IMR-90 (cell line): ENCODE data around the gene MYO3B. TPM values are rescaled to one million over a fixed set of nuclear protein-coding genes. Genes with fewer than 3 reads are reported as not detected.

ENCODE experiments used
- ATAC-seq: fragments of 200-7000 bp; cut with Tn5 transposase; 2 replicates; pipeline ENCODE4 v1.9.1; 2020; ENCODE audit warnings: low read depth, mild to moderate bottlenecking, moderate library complexity
- BruUV-seq: library from RNA; stranded (reverse); fragments of 400-500 nt; replicated peaks from 2 replicates; lab custom pipeline; 2021; lab: Mats Ljungman, UMichigan
- CTCF ChIA-PET: fragments of 300-600 bp; formaldehyde crosslinking; extraction: SDS; loops from one replicate; lab custom pipeline; 2021; ENCODE audit warnings: antibody characterized with exemption; lab: Yijun Ruan, JAX
- POLR2A ChIA-PET: fragments of 300-600 bp; sonication (Branson Sonifier 250); formaldehyde crosslinking; loops from one replicate; lab custom pipeline; 2022; ENCODE audit warnings: antibody characterized with exemption; ENCODE audit not compliant: unreplicated experiment; lab: Charles Lee
- DNase-seq: peaks from one replicate; pipeline ENCODE4 v3.0.0; 2013
- H2AFZ ChIP-seq: replicated peaks from 2 replicates; pipeline ENCODE3; 2013; ENCODE audit warnings: low read length, mild to moderate bottlenecking; ENCODE audit not compliant: poor library complexity
- H2AK5ac ChIP-seq: 2 replicates; pipeline ENCODE4 v1.6.1; 2013; ENCODE audit warnings: low read depth, low read length, inconsistent platforms
- H2AK9ac ChIP-seq: replicated peaks from 2 replicates; pipeline ENCODE3; 2013; ENCODE audit warnings: mild to moderate bottlenecking, low read depth, low read length, moderate library complexity; ENCODE audit not compliant: poor library complexity
- H2BK120ac ChIP-seq: 2 replicates; pipeline ENCODE4 v1.6.1; 2013; ENCODE audit warnings: low read depth, low read length, inconsistent platforms
- H2BK15ac ChIP-seq: 3 replicates; pipeline ENCODE4 v1.6.1; 2013; ENCODE audit warnings: low read depth, low read length, inconsistent platforms
- H2BK20ac ChIP-seq: 2 replicates; pipeline ENCODE4 v1.6.1; 2013; ENCODE audit warnings: low read depth, mild to moderate bottlenecking, inconsistent platforms, low read length, moderate library complexity
- H2BK5ac ChIP-seq: 2 replicates; pipeline ENCODE4 v1.6.1; 2013; ENCODE audit warnings: mild to moderate bottlenecking, low read depth, low read length, inconsistent platforms; ENCODE audit not compliant: poor library complexity, severe bottlenecking
- H3K14ac ChIP-seq: replicated peaks from 2 replicates; pipeline ENCODE4 v1.6.1; 2013; ENCODE audit warnings: low read depth, low read length, inconsistent platforms
- H3K18ac ChIP-seq: 2 replicates; pipeline ENCODE4 v1.6.1; 2013; ENCODE audit warnings: low read depth, low read length, control low read depth
- H3K23ac ChIP-seq: 2 replicates; pipeline ENCODE4 v1.6.1; 2013; ENCODE audit warnings: low read depth, low read length, inconsistent platforms
- H3K27ac ChIP-seq: 2 replicates; pipeline ENCODE4 v1.5.1; 2013; ENCODE audit warnings: mild to moderate bottlenecking, control low read depth, low read length; ENCODE audit not compliant: insufficient read depth
- H3K27me3 ChIP-seq: 2 replicates; pipeline ENCODE4 v1.6.1; 2013; ENCODE audit warnings: low read length; ENCODE audit not compliant: control insufficient read depth, insufficient read depth
- H3K36me3 ChIP-seq: 2 replicates; pipeline ENCODE4 v1.6.1; 2013; ENCODE audit warnings: low read length, mixed read lengths; ENCODE audit not compliant: control insufficient read depth, insufficient read depth
- H3K4ac ChIP-seq: 2 replicates; pipeline ENCODE4 v1.6.1; 2013; ENCODE audit warnings: low read depth, low read length, inconsistent platforms
- H3K4me1 ChIP-seq: 2 replicates; pipeline ENCODE4 v1.6.1; 2013; ENCODE audit warnings: low read length, mixed read lengths; ENCODE audit not compliant: control insufficient read depth, insufficient read depth
- H3K4me2 ChIP-seq: 2 replicates; pipeline ENCODE4 v1.6.1; 2013; ENCODE audit warnings: low read depth, mild to moderate bottlenecking, control low read depth, low read length, moderate library complexity
- H3K4me3 ChIP-seq: 2 replicates; pipeline ENCODE4 v1.5.1; 2013; ENCODE audit warnings: low read depth, mild to moderate bottlenecking, control low read depth, low read length, moderate library complexity; ENCODE audit not compliant: insufficient read depth
- H3K56ac ChIP-seq: 2 replicates; pipeline ENCODE4 v1.6.1; 2013; ENCODE audit warnings: low read length, inconsistent platforms; ENCODE audit not compliant: insufficient read depth; ENCODE audit errors: extremely low read depth
- H3K79me1 ChIP-seq, 2 experiments: 2 replicates each; pipeline ENCODE4 v1.6.1; 2013; ENCODE audit warnings: low read length in 2 of 2, inconsistent platforms in 1 of 2, low read depth in 1 of 2
- H3K9ac ChIP-seq: 2 replicates; pipeline ENCODE4 v1.6.1; 2013; ENCODE audit warnings: low read depth, low read length, control low read depth
- H3K9me1 ChIP-seq: 2 replicates; pipeline ENCODE4 v1.6.1; 2013; ENCODE audit warnings: low read length, inconsistent platforms; ENCODE audit not compliant: insufficient read depth
- H3K9me3 ChIP-seq: 2 replicates; pipeline ENCODE4 v1.6.1; 2013; ENCODE audit warnings: low read length; ENCODE audit not compliant: control insufficient read depth, insufficient read depth
- H4K20me1 ChIP-seq: 2 replicates; pipeline ENCODE4 v1.6.1; 2013; ENCODE audit warnings: low read length, inconsistent platforms; ENCODE audit not compliant: insufficient read depth
- H4K5ac ChIP-seq: 2 replicates; pipeline ENCODE4 v1.6.1; 2013; ENCODE audit warnings: mild to moderate bottlenecking, low read depth, low read length, control low read depth
- H4K8ac ChIP-seq, 2 experiments: 2 replicates each; pipeline ENCODE4 v1.6.1; 2013; ENCODE audit warnings: low read depth in 2 of 2, low read length in 2 of 2, control low read depth in 1 of 2, inconsistent platforms in 1 of 2
- H4K91ac ChIP-seq: 2 replicates; pipeline ENCODE4 v1.6.1; 2013; ENCODE audit warnings: low read depth, low read length, inconsistent platforms; ENCODE audit not compliant: insufficient read depth
- BHLHE40 ChIP-seq: fragments of 150-350 bp; IDR thresholded peaks from 2 replicates; pipeline ENCODE4 v1.6.1; 2016; ENCODE audit warnings: mild to moderate bottlenecking, low read depth, low read length
- CHD1 ChIP-seq: IDR thresholded peaks from 2 replicates; pipeline ENCODE4 v1.6.1; 2012; ENCODE audit warnings: low read depth, low read length, improper control_type of control experiment
- MAFK ChIP-seq: IDR thresholded peaks from 2 replicates; pipeline ENCODE4 v1.6.1; 2012; ENCODE audit warnings: low read depth, low read length, improper control_type of control experiment
- NFE2L2 ChIP-seq: fragments of 150-350 bp; IDR thresholded peaks from 2 replicates; pipeline ENCODE4 v1.6.1; 2016; ENCODE audit warnings: low read depth, mild to moderate bottlenecking, low read length
- POLR2A ChIP-seq: IDR thresholded peaks from 2 replicates; pipeline ENCODE4 v1.6.1; 2012; ENCODE audit warnings: mild to moderate bottlenecking, low read depth, low read length
- RCOR1 ChIP-seq: IDR thresholded peaks from 2 replicates; pipeline ENCODE4 v1.6.1; 2012; ENCODE audit warnings: mild to moderate bottlenecking, low read length, improper control_type of control experiment; ENCODE audit not compliant: insufficient replicate concordance
- SMC3 ChIP-seq: fragments of 150-350 bp; IDR thresholded peaks from 2 replicates; pipeline ENCODE4 v1.6.1; 2016; ENCODE audit warnings: low read depth, mild to moderate bottlenecking, antibody characterized with exemption, low read length, moderate library complexity
- WGBS, 2 experiments: methylation state at CpG; one replicate each; pipeline versions ENCODE4 v1.1.5 to v1.1.7; 2013; ENCODE audit warnings: missing lambda C conversion rate in 2 of 2; ENCODE audit not compliant: insufficient read length in 1 of 2; ENCODE audit errors: extremely low coverage in 2 of 2; 5-methylcytosine and 5-hydroxymethylcytosine counted together
- dilution Hi-C: fragments of 300-500 bp; cut with HindIII; formaldehyde crosslinking; loops from one replicate; pipeline ENCODE4 v1.14.3; 2018; ENCODE audit warnings: low sequenced_read_pairs; ENCODE audit not compliant: unreplicated experiment
- in situ Hi-C: fragments of 300-500 bp; cut with MboI; formaldehyde crosslinking; loops from 3 replicates; pipeline ENCODE4 v1.14.3; 2019; ENCODE audit warnings: low sequenced_read_pairs, inconsistent platforms, mixed read lengths
- intact Hi-C: fragments of 100-400 bp; cut with micrococcal nuclease; formaldehyde crosslinking; loops from 2 replicates; pipeline ENCODE4 v1.10.0; 2022
- polyA plus RNA-seq, 3 experiments: library from polyadenylated mRNA; depleted of rRNA; stranded (reverse); fragments of >200 nt; gene quantifications; 2 replicates each; pipeline ENCODE4 v1.2.3, GENCODE V29; 2012; ENCODE audit warnings: low replicate concordance in 1 of 3
- total RNA-seq: library from RNA; depleted of rRNA; stranded (reverse); fragments of >200 nt; gene quantifications from 2 replicates; pipeline ENCODE4 v1.2.3, GENCODE V29; 2012

Gene MYO3B
- total and polyA plus RNA-seq, 2 of the 4 experiments (the other 2 are of a cell fraction) = 0.02 TPM; not detected in 1

DNA sequence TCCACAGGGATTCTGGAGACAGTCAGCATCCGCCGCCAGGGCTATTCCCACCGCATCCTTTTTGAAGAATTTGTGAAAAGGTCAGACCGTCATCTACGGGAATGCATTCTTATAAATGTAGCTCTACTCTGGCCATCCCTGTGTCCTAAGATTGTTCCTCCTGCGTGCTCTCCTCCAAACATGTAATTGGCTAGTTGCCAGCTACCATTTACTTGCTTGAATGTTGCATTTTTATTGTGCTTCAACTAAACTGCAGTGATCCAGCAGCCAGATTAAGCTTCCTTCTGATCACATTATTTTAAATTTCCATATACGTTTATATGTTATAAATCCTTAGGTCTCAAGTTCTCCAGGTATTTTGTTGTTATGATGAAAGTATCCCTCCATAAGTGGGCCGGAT is 288.7 kb downstream of the MYO3B start:
- ATAC-seq = no peak
- Histone ChIP-seq H4K91ac (no peak overlapping the region), H2BK20ac (no peak overlapping the region), H2AK5ac (no peak overlapping the region), H3K27me3 (no peaks in the 10 kb centered on the region), H3K4me3 (no peak overlapping the region), H3K4me1 (no peaks in the 10 kb centered on the region), H4K5ac (no peak overlapping the region), H3K9ac (no peak overlapping the region), H2BK15ac (no peak overlapping the region), H4K20me1 (no peaks in the 10 kb centered on the region), H3K4me2 (no peak overlapping the region), H4K8ac (no peak overlapping the region), H3K4ac (no peak overlapping the region), H3K79me1 (no peaks in the 10 kb centered on the region), H3K23ac (no peak overlapping the region), H3K9me3 (0 out of 2 replicates have a peak, but pooled peaks cover 1% of the 10 kb centered on the region), H3K36me3 (no peaks in the 10 kb centered on the region), H2BK5ac (no peak overlapping the region), H2AFZ (no peak overlapping the region), H3K14ac (no peak overlapping the region), H3K56ac (no peak overlapping the region), H3K18ac (no peak overlapping the region), H2BK120ac (no peak overlapping the region), H3K27ac (no peak overlapping the region), H2AK9ac (no peak overlapping the region), H3K9me1 (no peaks in the 10 kb centered on the region)
- ChIA-PET CTCF (interaction anchor here (0.6 kb wide), 1 partner anchor 369 kb away, joined by 3 read pairs; no protein-coding TSS in a partner anchor), POLR2A (no interaction called here)
- in situ Hi-C loops = no loop called here
- TF ChIP-seq CHD1 = no peak
- no peak for TF ChIP-seq RCOR1
- TF ChIP-seq SMC3 = no peak
- TF ChIP-seq BHLHE40 = no peak
- no peak for TF ChIP-seq NFE2L2
- no peak for TF ChIP-seq POLR2A
- TF ChIP-seq MAFK = no peak
- intact Hi-C loops = no loop called here
- dilution Hi-C loops = no loop called here
- 100% methylated on average over 2 of the region's 8 CpGs; no CpG with 5 or more reads in 1 of the 2 experiments for WGBS, 2 experiments
- DNase-seq = no peak
- BruUV-seq = no TSS peak
